ENCODE data around the gene GOLGA8N.

GOLGA8N gene

GRCh38 chr15:32652178-32652577, 58.9 kb downstream of the GOLGA8N start:
- DNase-seq, result no peak

GRCh38 chr15:32656091-32656490, 62.8 kb downstream of the GOLGA8N start:
- no peak for DNase-seq

- no peak for DNase-seq
Measured at GRCh38 chr15:32656496-32656895, 63.2 kb downstream of the GOLGA8N start.

Measured in NCI-H510A (cell line).